Neural progenitor cell (in vitro differentiated cells): Measurements from ENCODE around the gene WDR88. TPM values are rescaled to one million over a fixed set of nuclear protein-coding genes. Genes with fewer than 3 reads are reported as not detected.
A peak's percentile ranks its signal among the peaks of the same experiment; 100 is the strongest.

Experiments
- DNase-seq: peaks from one replicate; pipeline ENCODE4 v3.0.0-alpha.2; 2016; ENCODE audit warnings: low spot score
- H2AFZ ChIP-seq: fragments of 200-600 bp; sonication (generic); replicated peaks from 2 replicates; pipeline ENCODE4 v1.6.1; 2016; ENCODE audit warnings: antibody characterized with exemption
- H3F3A ChIP-seq: fragments of 200-600 bp; sonication (generic); 2 replicates; pipeline ENCODE4 v1.6.1; 2016; ENCODE audit warnings: antibody characterized with exemption, low read depth
- H3K27ac ChIP-seq: fragments of 200-600 bp; sonication (generic); 2 replicates; pipeline ENCODE4 v1.5.1; 2016; ENCODE audit warnings: mild to moderate bottlenecking
- H3K27me3 ChIP-seq: fragments of 200-600 bp; sonication (generic); 2 replicates; pipeline ENCODE4 v1.6.1; 2016; ENCODE audit warnings: mild to moderate bottlenecking, moderate library complexity
- H3K36me3 ChIP-seq: fragments of 200-600 bp; sonication (generic); 2 replicates; pipeline ENCODE4 v1.5.1; 2016
- H3K4me1 ChIP-seq: fragments of 200-600 bp; sonication (generic); 2 replicates; pipeline ENCODE4 v1.6.1; 2016; ENCODE audit warnings: mixed run types
- H3K4me2 ChIP-seq: fragments of 200-600 bp; sonication (generic); 2 replicates; pipeline ENCODE4 v1.6.1; 2016
- H3K4me3 ChIP-seq: fragments of 200-600 bp; sonication (generic); 2 replicates; pipeline ENCODE4 v1.5.1; 2016
- H3K79me2 ChIP-seq: fragments of 200-600 bp; sonication (generic); 2 replicates; pipeline ENCODE4 v1.6.1; 2016; ENCODE audit warnings: low read depth
- H3K9ac ChIP-seq: fragments of 200-600 bp; sonication (generic); 2 replicates; pipeline ENCODE4 v1.6.1; 2016
- H3K9me3 ChIP-seq: fragments of 200-600 bp; sonication (generic); 2 replicates; pipeline ENCODE4 v1.5.1; 2016; ENCODE audit warnings: low read depth
- H4K20me1 ChIP-seq: fragments of 200-600 bp; sonication (generic); 2 replicates; pipeline ENCODE4 v1.6.1; 2016; ENCODE audit warnings: low read depth
- H3K27ac Mint-ChIP-seq: 3 replicates; pipeline ENCODE4 v1.8.0; 2021; ENCODE audit warnings: mixed read lengths
- H3K27me3 Mint-ChIP-seq: 2 replicates; pipeline ENCODE4 v1.8.0; 2022; ENCODE audit warnings: low read depth, mild to moderate bottlenecking, inconsistent platforms, moderate library complexity, mixed read lengths; ENCODE audit not compliant: insufficient read depth
- H3K36me3 Mint-ChIP-seq: 3 replicates; pipeline ENCODE4 v1.8.0; 2021; ENCODE audit warnings: mixed read lengths
- H3K4me1 Mint-ChIP-seq: 3 replicates; pipeline ENCODE4 v1.8.0; 2021; ENCODE audit warnings: mixed read lengths
- H3K4me3 Mint-ChIP-seq: 3 replicates; pipeline ENCODE4 v1.8.0; 2021; ENCODE audit warnings: mild to moderate bottlenecking, moderate library complexity, mixed read lengths
- H3K9me3 Mint-ChIP-seq: 3 replicates; pipeline ENCODE4 v1.8.0; 2020; ENCODE audit warnings: mixed read lengths
- EZH2 ChIP-seq: fragments of 200-600 bp; sonication (generic); IDR thresholded peaks from 2 replicates; pipeline ENCODE4 v1.6.1; 2017; ENCODE audit warnings: antibody characterized with exemption, mild to moderate bottlenecking, moderate library complexity
- EZH2phosphoT487 ChIP-seq: fragments of 200-600 bp; sonication (generic); IDR thresholded peaks from 2 replicates; pipeline ENCODE4 v1.6.1; 2017; ENCODE audit warnings: antibody characterized with exemption
- total RNA-seq: library from RNA; depleted of rRNA; stranded (reverse); fragments of >200 nt; gene quantifications from 2 replicates; pipeline ENCODE4 v1.2.3, GENCODE V29; 2015; ENCODE audit warnings: low replicate concordance
- TF ChIP-seq, protein P1 (sequence below): fragments of 200-600 bp; sonication (generic); IDR thresholded peaks from 2 replicates; pipeline ENCODE4 v1.5.1; 2017; ENCODE audit warnings: antibody characterized with exemption, mild to moderate bottlenecking

WDR88 gene
- total RNA-seq, 1 donor from 2014 or later, result not detected

DNA sequence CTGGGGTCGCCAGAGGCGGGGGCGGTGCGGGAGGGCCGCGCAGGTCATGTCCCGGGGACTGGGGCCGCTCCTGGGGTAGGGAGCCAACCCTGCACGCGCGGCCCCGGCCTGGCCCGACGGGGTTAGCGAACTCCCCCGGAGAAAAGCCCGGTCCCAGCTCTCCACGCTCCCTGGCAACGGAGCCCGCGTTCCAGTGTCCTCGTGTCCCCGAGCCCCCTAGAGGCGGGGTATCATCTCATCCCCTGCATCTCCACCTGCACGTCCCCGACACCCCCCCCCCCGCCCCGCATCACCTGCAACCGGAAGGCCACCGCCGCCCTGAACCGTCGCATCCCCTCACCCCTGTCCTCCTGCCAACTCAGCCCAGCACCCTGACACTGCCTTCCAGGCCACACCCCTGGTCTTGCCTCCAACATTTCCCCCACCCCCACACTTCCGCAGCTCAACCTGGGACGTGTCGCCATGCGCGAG, 2.7 kb downstream of the WDR88 start:
- Mint-ChIP-seq H3K4me3 (no peak overlapping the region), H3K27ac (no peak overlapping the region), H3K36me3 (peaks cover 2% of the 10 kb centered on the region), H3K9me3 (no peaks in the 10 kb centered on the region), H3K27me3 (peaks cover 3% of the 10 kb centered on the region), H3K4me1 (peaks cover 6% of the 10 kb centered on the region)
- DNase-seq, result peak; percentile 50
- Histone ChIP-seq H3K36me3 (no peaks in the 10 kb centered on the region), H3K27me3 (peaks cover 10% of the 10 kb centered on the region), H4K20me1 (no peaks in the 10 kb centered on the region), H3K79me2 (no peaks in the 10 kb centered on the region), H3K4me2 (peak overlapping the region; percentile 73), H3K9me3 (no peaks in the 10 kb centered on the region), H2AFZ (no peak overlapping the region), H3K27ac (no peak overlapping the region), H3K4me3 (peak overlapping the region; percentile 24), H3K4me1 (no peaks in the 10 kb centered on the region), H3F3A (peaks cover 7% of the 10 kb centered on the region), H3K9ac (no peak overlapping the region)
- TF ChIP-seq, protein P1, sequence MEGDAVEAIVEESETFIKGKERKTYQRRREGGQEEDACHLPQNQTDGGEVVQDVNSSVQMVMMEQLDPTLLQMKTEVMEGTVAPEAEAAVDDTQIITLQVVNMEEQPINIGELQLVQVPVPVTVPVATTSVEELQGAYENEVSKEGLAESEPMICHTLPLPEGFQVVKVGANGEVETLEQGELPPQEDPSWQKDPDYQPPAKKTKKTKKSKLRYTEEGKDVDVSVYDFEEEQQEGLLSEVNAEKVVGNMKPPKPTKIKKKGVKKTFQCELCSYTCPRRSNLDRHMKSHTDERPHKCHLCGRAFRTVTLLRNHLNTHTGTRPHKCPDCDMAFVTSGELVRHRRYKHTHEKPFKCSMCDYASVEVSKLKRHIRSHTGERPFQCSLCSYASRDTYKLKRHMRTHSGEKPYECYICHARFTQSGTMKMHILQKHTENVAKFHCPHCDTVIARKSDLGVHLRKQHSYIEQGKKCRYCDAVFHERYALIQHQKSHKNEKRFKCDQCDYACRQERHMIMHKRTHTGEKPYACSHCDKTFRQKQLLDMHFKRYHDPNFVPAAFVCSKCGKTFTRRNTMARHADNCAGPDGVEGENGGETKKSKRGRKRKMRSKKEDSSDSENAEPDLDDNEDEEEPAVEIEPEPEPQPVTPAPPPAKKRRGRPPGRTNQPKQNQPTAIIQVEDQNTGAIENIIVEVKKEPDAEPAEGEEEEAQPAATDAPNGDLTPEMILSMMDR, result peak; percentile 27
- TF ChIP-seq EZH2, result no peak

DNA sequence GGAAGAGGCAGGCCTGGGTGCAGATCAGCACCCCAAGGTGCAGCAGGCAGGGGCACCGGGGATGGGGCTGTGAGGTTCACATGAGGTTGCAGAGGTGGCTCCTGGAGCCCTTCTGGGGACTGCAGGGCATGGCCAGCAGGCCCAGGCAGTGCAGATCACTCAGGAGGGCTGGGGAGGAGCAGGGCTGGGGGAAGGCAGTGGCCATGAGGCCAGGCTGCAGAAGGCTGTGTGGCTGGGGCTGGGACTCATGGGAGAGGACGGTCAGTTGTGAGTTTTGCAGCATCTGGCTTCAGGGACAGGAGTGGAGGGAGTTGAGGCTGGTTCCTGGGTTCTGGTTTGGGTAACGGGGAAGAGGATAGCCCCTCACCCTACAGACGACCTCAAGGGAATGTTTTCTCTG, 7.3 kb downstream of the WDR88 start:
- Histone ChIP-seq H3K36me3 (no peaks in the 10 kb centered on the region), H3K9me3 (no peaks in the 10 kb centered on the region), H3K79me2 (no peaks in the 10 kb centered on the region), H4K20me1 (no peaks in the 10 kb centered on the region), H3K4me1 (no peaks in the 10 kb centered on the region), H3K4me3 (no peak overlapping the region), H3K9ac (no peak overlapping the region), H3K4me2 (no peak overlapping the region), H3K27ac (no peak overlapping the region), H3K27me3 (peaks cover 10% of the 10 kb centered on the region), H3F3A (no peaks in the 10 kb centered on the region), H2AFZ (no peak overlapping the region)
- no peak for TF ChIP-seq EZH2
- TF ChIP-seq, protein P1, result no peak
- no peak for TF ChIP-seq EZH2phosphoT487
- DNase-seq, result no peak
- Mint-ChIP-seq H3K4me3 (no peak overlapping the region), H3K9me3 (no peaks in the 10 kb centered on the region), H3K27ac (peak overlapping the region; percentile 74), H3K36me3 (no peaks in the 10 kb centered on the region), H3K27me3 (no peaks in the 10 kb centered on the region), H3K4me1 (peaks cover 5% of the 10 kb centered on the region)

DNA sequence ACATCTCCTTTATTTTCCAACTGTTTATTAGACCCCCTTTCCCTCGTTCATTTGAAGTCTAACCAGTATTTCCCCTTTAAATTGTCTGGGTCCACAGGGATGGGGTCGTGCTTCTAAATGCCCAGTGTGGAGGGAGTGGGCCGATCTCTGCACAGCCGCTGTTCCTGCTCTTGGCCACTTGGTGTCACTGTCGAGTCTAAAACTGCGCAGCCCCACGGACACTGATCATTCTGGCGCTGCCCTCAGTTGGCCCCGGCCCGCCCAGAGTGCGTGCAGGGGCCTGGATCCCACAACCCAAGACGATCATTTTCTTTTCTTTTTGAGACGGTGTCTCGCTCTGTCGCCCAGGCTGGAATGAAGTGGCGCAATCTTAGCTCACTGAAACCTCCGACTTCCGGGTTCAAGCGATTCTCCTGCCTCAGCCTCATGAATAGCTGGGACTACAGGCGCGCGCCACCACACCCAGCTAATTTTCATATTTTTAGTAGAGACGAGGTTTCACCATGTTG, 12.0 kb downstream of the WDR88 start:
- Histone ChIP-seq H4K20me1 (no peaks in the 10 kb centered on the region), H3K4me2 (no peak overlapping the region), H3K9me3 (no peaks in the 10 kb centered on the region), H3K36me3 (no peaks in the 10 kb centered on the region), H3F3A (no peaks in the 10 kb centered on the region), H3K4me3 (no peak overlapping the region), H2AFZ (no peak overlapping the region), H3K27me3 (no peaks in the 10 kb centered on the region), H3K79me2 (no peaks in the 10 kb centered on the region), H3K27ac (no peak overlapping the region), H3K9ac (no peak overlapping the region), H3K4me1 (no peaks in the 10 kb centered on the region)
- Mint-ChIP-seq H3K27ac (peak overlapping the region; percentile 44), H3K27me3 (peaks cover 8% of the 10 kb centered on the region), H3K4me3 (no peak overlapping the region), H3K9me3 (no peaks in the 10 kb centered on the region), H3K36me3 (no peaks in the 10 kb centered on the region), H3K4me1 (peaks cover 5% of the 10 kb centered on the region)
- DNase-seq, result peak; percentile 79
- TF ChIP-seq, protein P1, result peak; percentile 86
- no peak for TF ChIP-seq EZH2phosphoT487
- TF ChIP-seq EZH2, result no peak
